Activated CD4-positive, alpha-beta T cell treated with anti-CD3 and anti-CD28 coated beads for 1 hour (primary cell): Measurements from ENCODE around the gene NEU2.

Source experiments
- DNase-seq: peaks from one replicate; pipeline ENCODE4 v3.0.0-alpha.2; 2020

Gene NEU2

DNA sequence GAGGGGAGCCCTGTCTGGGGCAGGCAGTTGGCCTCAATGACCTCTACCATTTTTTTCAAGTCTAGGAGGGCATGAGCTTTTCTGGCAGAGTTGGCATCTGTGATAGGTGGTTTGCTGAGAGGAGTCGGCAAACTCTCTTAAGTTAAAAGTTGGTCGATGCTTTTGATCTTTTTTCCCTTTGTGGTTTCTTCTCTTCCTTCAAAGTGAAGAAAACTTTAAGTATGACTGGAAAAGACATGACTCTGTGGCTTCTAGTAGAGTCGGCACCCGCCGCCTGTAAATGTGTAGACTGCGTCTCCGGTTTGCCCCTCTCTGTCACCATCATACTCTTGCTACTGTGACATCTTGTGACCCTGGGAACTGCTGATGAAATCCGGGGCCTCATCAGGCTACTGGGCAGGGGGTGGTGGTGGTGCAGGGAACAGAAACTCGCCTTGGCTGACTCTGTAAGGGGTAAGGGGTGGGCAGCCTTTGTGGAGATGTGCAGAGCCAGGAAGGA lies 48.8 kb downstream of the NEU2 start:
- DNase-seq: no peak

DNA sequence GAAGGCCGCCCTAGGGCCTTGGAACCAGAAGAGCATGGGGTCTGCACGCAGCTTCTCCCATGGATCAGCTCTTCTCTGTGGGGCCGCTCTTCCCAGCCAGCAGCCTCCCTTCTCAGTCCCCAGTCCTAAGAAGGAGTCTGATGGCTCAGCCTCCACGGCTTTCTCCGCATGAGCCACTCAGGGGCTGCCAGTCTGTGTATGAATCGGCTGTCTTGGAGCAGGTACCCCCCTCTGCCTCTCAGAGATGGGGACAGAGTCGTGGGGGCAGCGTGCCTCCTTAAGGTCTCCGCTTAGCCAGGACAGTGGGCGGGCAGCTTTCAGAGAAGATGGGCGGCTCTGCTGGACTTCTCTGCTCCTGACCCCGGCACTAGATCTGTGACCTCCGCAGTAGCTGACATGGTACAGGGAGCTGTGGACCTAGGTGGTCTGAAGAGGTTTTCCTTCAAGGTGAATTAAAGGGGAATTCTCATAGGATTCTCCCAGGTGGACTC lies 49.3 kb downstream of the NEU2 start:
- DNase-seq: no peak

DNA sequence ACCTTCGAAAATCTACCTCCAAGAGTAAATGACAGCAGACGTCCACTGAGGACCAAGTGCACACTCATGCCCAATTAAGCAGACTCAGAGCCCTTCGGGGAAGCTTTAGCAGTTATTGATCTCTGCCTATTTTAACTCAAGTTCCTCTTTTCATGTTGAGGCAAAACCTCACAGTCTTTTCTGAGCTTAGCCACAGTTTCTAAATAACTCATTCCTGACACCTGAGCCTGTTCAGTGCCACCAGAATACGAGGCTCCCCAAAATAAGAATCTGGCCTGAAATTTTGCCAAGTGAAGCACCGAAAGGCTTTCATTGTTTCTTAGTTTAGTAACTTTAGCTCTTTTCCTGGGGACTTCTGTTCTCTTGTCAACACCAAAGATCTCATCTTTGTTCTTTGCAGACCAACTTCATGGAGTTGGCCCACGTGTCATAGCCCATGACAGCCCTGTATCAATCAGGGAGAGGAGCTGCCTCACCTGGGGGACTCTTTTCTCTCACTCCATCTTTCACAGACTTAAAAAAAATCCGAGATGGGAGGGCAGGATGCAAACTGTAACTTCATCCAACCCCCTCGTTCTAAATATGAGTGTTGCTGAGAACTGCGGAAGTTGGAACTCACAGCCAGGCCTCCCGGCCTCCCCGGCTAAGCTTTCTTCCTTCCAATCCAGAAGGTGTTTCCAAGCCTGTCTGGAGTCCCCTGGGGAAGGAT lies 49.9 kb downstream of the NEU2 start:
- no peak for DNase-seq

DNA sequence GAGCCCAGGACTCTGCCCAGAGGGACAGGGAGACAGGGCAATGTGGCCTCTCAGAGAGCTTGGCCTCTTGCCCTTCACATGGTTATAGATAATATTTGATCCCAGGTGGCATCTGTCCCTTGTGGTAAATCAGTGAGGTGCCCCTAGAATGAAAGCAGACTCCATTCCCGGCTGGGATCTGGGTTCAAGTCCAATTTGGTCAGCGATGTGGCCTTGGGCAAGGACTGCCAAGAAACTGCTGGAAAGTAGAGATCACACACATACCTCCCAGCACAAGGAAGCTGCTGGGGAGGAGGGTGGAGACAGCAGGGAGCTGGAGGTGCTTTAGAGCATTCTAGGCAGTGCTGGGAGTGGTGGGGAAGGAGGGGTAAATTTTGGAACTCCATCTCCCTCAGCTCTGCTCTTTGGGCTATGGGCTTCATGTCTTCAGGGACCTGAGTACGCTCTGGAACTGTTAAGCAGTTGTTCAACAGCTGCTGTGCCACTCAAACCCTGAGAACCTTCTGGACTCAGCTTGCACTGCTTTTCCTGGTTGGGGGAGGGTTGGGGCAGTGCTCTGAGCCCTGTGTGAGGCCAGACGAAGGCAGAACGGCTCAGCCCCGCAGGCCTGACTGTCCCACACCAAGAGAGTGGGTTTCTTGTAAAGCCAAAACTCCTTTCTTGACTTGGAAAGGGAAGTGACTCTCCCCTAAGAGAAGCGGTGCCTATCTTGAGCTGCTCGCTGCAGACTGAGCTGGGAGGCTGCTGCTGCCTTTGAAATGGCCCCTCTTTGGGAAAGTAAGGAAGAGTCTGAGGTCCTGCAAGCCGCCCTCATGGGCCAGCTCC lies 50.7 kb downstream of the NEU2 start:
- DNase-seq: no peak

DNA sequence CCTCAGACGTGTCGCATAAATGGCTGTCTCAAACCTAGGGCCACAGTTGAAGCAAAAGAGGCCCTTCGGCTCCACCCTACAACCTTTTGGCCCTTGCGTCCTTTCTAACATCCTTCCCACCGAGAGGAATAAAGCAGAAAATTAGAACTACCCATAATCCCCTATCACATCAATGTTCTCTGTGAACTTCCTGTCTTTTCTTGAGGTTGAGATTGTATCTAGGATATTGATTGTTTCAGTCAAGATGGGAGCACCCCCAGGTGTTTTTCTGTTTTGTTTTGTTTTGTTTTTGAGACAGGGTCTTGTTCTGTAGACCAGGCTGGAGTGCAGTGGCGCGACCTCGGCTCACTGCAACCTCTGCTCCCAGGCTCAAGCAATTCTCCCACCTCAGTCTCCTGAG lies 51.3 kb downstream of the NEU2 start:
- no peak for DNase-seq

DNA sequence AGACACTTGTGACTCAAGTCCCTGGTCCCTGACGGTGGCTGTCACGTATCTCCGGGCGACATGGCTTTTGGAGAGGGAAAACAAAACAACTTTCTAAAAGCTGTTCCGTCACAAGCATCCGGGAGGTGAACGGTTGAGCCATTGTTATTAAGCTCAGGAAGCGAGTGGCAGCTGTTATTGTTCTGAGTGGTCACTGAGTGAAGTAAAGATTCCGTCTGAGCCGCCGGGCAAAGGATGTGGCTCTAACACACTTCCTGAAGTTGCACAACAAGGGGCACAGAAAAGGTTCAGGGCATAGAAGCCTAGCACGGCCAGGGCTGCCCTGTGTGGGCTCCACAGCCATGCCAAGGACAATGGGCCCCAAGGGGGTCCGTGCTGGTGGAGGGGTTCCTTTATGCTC lies 52.0 kb downstream of the NEU2 start:
- DNase-seq: no peak
